ENCODE results near the gene YIF1A.

DNA sequence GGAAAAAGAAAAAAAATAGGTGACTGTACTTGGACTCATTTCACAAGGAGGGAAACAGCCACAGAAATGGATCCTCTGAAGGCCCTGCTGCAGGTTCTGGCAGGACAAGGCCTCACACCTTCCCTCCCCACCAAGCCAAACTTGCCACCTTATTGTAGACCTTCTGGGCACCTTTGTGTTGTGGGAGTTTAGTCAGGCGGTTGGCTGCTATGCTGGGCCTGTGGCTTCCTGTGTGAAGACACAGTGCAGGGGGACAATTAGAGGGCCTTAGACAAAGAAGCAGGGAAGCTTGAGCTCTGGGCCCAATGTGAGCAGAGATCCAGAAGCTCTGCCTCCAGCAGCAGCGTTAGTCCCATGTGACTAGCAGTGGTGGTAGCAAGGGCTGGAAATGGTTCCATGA, 16.3 kb downstream of the YIF1A start:
- TF ChIP-seq EZH2 (IDR thresholded peaks at IDR 0.05; ENCODE audit: insufficient read depth, poor library complexity, severe bottlenecking) (no peak), EZH2phosphoT487 (IDR thresholded peaks at IDR 0.05; ENCODE audit: insufficient read depth, low read depth) (no peak)
